Small intestine (tissue), 7 donors: ENCODE measurements around the gene CERS1. TPM values are rescaled to one million over a fixed set of nuclear protein-coding genes. Genes with fewer than 3 reads are reported as not detected.

Source experiments
- DNase-seq, 2 donors: peaks; one replicate each; pipeline versions ENCODE4 v3.0.0 to v3.0.0-alpha.2; 2013
- FAIRE-seq: peaks from 2 replicates; lab custom pipeline; 2012; peaks lifted over from hg19 to GRCh38; lab: Jason Lieb, UNC
- H3K27ac ChIP-seq, 3 donors: one replicate each; pipeline ENCODE4 v1.5.1; 2013; ENCODE audit warnings: low read length in 2 of 3, mild to moderate bottlenecking in 2 of 3, control low read depth in 1 of 3, inconsistent platforms in 1 of 3, low read depth in 1 of 3, moderate library complexity in 1 of 3
- H3K27me3 ChIP-seq, 3 donors: one replicate each; pipeline ENCODE4 v1.6.1; 2013; ENCODE audit warnings: low read length in 3 of 3, inconsistent platforms in 1 of 3; ENCODE audit not compliant: control insufficient read depth in 3 of 3, insufficient read depth in 3 of 3
- H3K36me3 ChIP-seq, 3 donors: one replicate each; pipeline ENCODE4 v1.6.1; 2013; ENCODE audit warnings: low read length in 3 of 3, inconsistent platforms in 1 of 3, low read depth in 1 of 3, mild to moderate bottlenecking in 1 of 3, moderate library complexity in 1 of 3; ENCODE audit not compliant: control insufficient read depth in 3 of 3, insufficient read depth in 2 of 3
- H3K4me1 ChIP-seq, 3 donors: one replicate each; pipeline ENCODE4 v1.6.1; 2013; ENCODE audit warnings: low read length in 2 of 3, inconsistent platforms in 1 of 3, low read depth in 1 of 3, mild to moderate bottlenecking in 1 of 3, moderate library complexity in 1 of 3; ENCODE audit not compliant: control insufficient read depth in 3 of 3, insufficient read depth in 2 of 3
- H3K4me3 ChIP-seq, 3 donors: one replicate each; pipeline ENCODE4 v1.5.1; 2013; ENCODE audit warnings: low read length in 3 of 3, control low read depth in 1 of 3, inconsistent platforms in 1 of 3, low read depth in 1 of 3, mild to moderate bottlenecking in 1 of 3, moderate library complexity in 1 of 3
- H3K9me3 ChIP-seq, 2 donors: one replicate each; pipeline ENCODE4 v1.6.1; 2013; ENCODE audit warnings: low read depth in 1 of 2, low read length in 1 of 2; ENCODE audit not compliant: control insufficient read depth in 2 of 2, insufficient read depth in 1 of 2
- WGBS, 3 donors: extraction: QIAGEN DNeasy Blood & Tissue Kit; methylation state at CpG; one replicate each; pipeline ENCODE4 v1.1.7; 2013; 5-methylcytosine and 5-hydroxymethylcytosine counted together
- polyA plus RNA-seq, 4 donors: library from polyadenylated mRNA; stranded (reverse) in 3 of 4; unstranded in 1 of 4; fragments of 200-250 nt in 3 of 4; fragments of 120-200 nt in 1 of 4; gene quantifications; one replicate each; pipeline versions ENCODE4 v1.2.1 to v1.2.3, GENCODE V29; 2013
- donor health status: healthy with polysubstance abuse.
- donor health status: control.
- donor health status: control.
- donor health status: Bipolar disorder and iron deficiency.
- donor health status: healthy.

Gene CERS1
- polyA plus RNA-seq, 4 donors, result 1.2 to 1.5 TPM; not detected in 2

DNA sequence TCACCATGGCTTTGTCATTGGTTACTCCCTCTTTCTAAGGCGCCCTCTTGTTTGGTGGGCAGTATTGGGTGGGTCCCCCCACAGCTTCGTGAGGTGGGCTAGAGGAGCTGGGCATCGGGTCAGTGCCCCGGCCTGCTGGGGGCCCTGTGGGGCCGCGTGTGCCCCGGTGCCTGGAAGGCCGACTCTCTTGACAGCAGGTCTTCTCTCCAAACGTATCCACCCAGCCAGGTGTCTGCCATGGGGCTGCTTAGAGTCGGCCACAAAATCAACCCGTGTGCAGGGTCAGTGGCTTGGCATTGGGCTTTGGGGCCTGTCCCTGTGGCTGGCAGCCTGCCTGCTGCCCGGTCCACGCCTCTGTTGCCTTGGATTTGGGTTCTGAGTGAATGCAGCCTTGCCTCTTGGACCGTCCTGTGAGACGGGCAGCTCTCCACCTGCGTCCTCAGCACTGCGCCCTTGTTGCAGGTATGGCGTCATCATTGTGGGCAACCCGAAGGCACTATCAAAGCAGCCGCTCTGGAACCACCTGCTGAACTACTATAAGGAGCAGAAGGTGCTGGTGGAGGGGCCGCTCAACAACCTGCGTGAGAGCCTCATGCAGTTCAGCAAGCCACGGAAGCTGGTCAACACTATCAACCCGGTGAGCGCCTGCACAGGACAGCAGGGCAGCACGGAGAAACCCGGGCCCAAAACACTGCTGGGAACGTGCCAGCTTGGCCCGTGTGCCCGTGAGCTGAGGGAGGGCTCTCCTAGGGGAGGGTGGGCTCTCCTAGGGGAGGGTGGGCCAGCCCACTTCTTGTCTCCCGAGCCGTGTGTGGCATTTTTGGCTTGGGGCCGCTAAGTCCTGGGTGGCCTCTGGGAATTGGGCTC is 32.7 kb downstream of the CERS1 start:
- no peak for FAIRE-seq
- Histone ChIP-seq H3K9me3 (no peaks in the 10 kb centered on the region), H3K36me3 (peaks cover 39 to 100% (median 49%) of the 10 kb centered on the region in 3 donors), H3K4me1 (no peaks in the 10 kb centered on the region), H3K27ac (no peak overlapping the region), H3K4me3 (no peak overlapping the region), H3K27me3 (peaks cover 0 to 2% (median 0%) of the 10 kb centered on the region in 3 donors)
- DNase-seq, result no peak
- 93 to 95% (median 95%) methylated on average over 32 to 33 of the region's 33 CpGs for WGBS, 3 donors

DNA sequence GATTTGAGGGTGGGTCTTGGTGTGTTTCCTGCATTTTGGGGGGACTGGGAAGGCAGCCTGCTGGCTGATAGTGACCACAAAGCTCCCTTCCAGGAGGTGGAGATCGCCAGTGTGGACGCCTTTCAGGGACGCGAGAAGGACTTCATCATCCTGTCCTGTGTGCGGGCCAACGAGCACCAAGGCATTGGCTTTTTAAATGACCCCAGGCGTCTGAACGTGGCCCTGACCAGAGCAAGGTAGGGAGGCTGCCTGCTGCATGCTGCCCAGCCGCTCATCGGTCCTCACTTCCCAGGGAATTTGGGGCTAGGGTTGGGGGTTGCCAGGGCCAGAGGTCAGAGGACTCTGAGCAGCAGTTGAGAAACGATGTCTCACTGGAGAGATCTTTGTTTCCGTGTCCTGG is 34.0 kb downstream of the CERS1 start:
- H3K27ac ChIP-seq, result no peak overlapping the region
- FAIRE-seq (no peak), DNase-seq (no peak)
- H3K36me3 ChIP-seq, result peaks cover 31 to 100% (median 53%) of the 10 kb centered on the region in 3 donors
- H3K27me3 ChIP-seq, result no peaks in the 10 kb centered on the region
- 92 to 95% (median 92%) methylated on average over 12 of the region's 12 CpGs for WGBS, 3 donors
- no peaks in the 10 kb centered on the region for H3K4me1 ChIP-seq
- no peak overlapping the region for H3K4me3 ChIP-seq
- no peaks in the 10 kb centered on the region for H3K9me3 ChIP-seq

DNA sequence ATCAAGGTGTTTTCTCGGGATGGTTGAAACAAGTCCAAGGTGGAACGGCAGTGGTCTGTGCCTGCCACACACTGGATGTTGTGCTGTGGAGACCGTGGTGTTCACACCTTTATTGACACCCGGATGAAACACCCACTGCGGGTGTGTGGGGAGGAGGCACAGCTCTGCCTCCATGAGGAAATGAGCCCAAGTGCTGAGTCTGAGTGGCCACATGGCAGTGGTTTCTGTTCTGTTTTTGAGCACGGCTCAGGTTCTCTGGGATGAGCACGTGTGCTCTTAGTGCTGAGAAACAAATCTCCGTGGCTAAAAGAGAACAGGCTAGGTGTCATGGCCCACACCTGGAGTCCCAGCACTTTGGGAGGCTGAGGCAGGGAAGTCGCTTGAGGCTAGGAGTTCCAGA is 34.7 kb downstream of the CERS1 start:
- H3K9me3 ChIP-seq, result no peaks in the 10 kb centered on the region
- FAIRE-seq, result no peak
- no peak overlapping the region for H3K4me3 ChIP-seq
- H3K27ac ChIP-seq, result no peak overlapping the region
- H3K4me1 ChIP-seq, result no peaks in the 10 kb centered on the region
- H3K27me3 ChIP-seq, result no peaks in the 10 kb centered on the region
- no peak for DNase-seq
- peaks cover 34 to 100% (median 52%) of the 10 kb centered on the region in 3 donors for H3K36me3 ChIP-seq
- WGBS, 3 donors, result 76 to 83% (median 82%) methylated on average over 9 of the region's 9 CpGs

DNA sequence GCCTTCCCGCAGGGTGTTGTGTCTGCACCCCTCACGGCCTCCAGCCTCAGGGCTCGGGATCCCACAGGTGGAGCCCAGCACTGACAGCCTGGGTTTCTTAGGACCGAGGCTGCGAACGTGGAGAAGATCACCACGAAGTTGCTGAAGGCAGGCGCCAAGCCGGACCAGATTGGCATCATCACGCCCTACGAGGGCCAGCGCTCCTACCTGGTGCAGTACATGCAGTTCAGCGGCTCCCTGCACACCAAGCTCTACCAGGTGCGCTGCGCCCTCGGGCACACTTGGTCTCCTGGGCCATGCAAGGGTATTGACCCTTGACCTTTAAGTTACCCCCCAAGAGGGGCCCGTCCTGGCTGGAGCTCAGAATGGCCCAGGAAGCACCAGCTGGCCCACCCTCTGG is 35.2 kb downstream of the CERS1 start:
- Histone ChIP-seq H3K4me1 (no peaks in the 10 kb centered on the region), H3K36me3 (peaks cover 34 to 100% (median 56%) of the 10 kb centered on the region in 3 donors), H3K27me3 (no peaks in the 10 kb centered on the region), H3K4me3 (no peak overlapping the region), H3K27ac (no peak overlapping the region), H3K9me3 (no peaks in the 10 kb centered on the region)
- WGBS, 3 donors, result 88 to 92% (median 89%) methylated on average over 17 of the region's 17 CpGs
- no peak for DNase-seq
- no peak for FAIRE-seq

- WGBS, 3 donors, result 81 to 83% (median 81%) methylated on average over 9 to 11 of the region's 11 CpGs
- FAIRE-seq (no peak), DNase-seq (no peak)
- peaks cover 35 to 100% (median 56%) of the 10 kb centered on the region in 3 donors for H3K36me3 ChIP-seq
- H3K9me3 ChIP-seq, result no peaks in the 10 kb centered on the region
- no peaks in the 10 kb centered on the region for H3K4me1 ChIP-seq
- no peaks in the 10 kb centered on the region for H3K27me3 ChIP-seq
- no peak overlapping the region for H3K27ac ChIP-seq
- no peak overlapping the region for H3K4me3 ChIP-seq
Observed at GRCh38 chr19:18860302-18860700, 35.7 kb downstream of the CERS1 start.

DNA sequence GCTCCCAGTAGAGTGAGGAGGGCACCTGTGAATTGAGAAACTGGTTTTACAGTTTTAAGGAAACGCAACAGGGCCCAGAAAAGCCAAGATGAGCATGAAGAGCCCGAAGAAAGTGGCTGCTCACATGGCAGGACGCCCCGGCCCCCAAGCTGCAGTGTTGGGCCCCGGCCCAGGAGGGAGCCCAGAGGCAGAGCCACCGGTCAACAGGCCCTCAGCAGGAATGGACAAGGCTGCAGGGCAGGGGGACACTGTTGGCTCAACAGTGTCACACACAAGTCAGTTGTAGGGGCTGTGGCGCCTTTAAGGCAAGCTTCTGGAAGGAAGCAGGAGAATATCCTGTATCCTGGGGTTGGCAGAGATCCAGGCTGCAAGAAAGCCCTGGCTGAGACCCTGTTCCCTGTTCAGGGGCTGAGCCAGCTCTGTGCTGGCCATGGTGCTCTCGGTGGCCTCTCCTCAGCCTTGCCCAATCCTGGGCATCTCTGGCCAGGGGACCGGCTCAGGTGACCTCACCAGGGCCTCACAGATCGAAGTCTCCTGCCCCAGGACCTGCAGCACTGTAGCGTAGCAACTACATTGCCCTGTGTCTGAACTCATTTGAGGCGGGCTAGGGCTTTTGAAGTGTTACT is 36.2 kb downstream of the CERS1 start:
- Histone ChIP-seq H3K36me3 (peaks cover 40 to 100% (median 54%) of the 10 kb centered on the region in 3 donors), H3K9me3 (no peaks in the 10 kb centered on the region), H3K4me1 (no peaks in the 10 kb centered on the region), H3K27me3 (no peaks in the 10 kb centered on the region), H3K4me3 (no peak overlapping the region), H3K27ac (no peak overlapping the region)
- FAIRE-seq (no peak), DNase-seq (no peak)
- WGBS, 3 donors, result 85 to 94% (median 94%) methylated on average over 12 of the region's 12 CpGs

GRCh38 chr19:18858906-18859646 is 36.9 kb downstream of the CERS1 start:
- 91 to 95% (median 92%) methylated on average over 21 of the region's 21 CpGs for WGBS, 3 donors
- H3K27me3 ChIP-seq, result no peaks in the 10 kb centered on the region
- H3K27ac ChIP-seq, result no peak overlapping the region
- H3K9me3 ChIP-seq, result no peaks in the 10 kb centered on the region
- no peak for FAIRE-seq
- DNase-seq, result no peak
- H3K4me1 ChIP-seq, result no peaks in the 10 kb centered on the region
- no peak overlapping the region for H3K4me3 ChIP-seq
- H3K36me3 ChIP-seq, result peaks cover 41 to 100% (median 54%) of the 10 kb centered on the region in 3 donors

DNA sequence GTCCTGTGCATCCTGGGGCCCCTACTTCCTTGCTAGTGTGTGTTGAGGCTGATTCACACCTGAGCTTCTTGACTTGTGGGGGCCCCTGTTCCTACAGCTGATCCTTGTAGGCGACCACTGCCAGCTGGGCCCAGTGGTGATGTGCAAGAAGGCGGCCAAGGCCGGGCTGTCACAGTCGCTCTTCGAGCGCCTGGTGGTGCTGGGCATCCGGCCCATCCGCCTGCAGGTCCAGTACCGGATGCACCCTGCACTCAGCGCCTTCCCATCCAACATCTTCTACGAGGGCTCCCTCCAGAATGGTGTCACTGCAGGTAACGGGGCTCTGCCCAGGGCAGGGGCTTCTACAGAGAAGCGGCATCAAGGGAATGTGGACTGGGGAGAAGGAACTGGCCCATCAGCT is 38.7 kb downstream of the CERS1 start:
- no peak for FAIRE-seq
- no peak overlapping the region for H3K27ac ChIP-seq
- H3K9me3 ChIP-seq, result no peaks in the 10 kb centered on the region
- no peak for DNase-seq
- no peaks in the 10 kb centered on the region for H3K27me3 ChIP-seq
- no peaks in the 10 kb centered on the region for H3K4me1 ChIP-seq
- 94 to 95% (median 94%) methylated on average over 13 of the region's 13 CpGs for WGBS, 3 donors
- H3K4me3 ChIP-seq, result no peak overlapping the region
- peaks cover 48 to 100% (median 51%) of the 10 kb centered on the region in 3 donors for H3K36me3 ChIP-seq
